ENCODE data around the gene DCTPP1.
A peak's percentile ranks its signal among the peaks of the same experiment; 100 is the strongest.

The DCTPP1 gene

DNA sequence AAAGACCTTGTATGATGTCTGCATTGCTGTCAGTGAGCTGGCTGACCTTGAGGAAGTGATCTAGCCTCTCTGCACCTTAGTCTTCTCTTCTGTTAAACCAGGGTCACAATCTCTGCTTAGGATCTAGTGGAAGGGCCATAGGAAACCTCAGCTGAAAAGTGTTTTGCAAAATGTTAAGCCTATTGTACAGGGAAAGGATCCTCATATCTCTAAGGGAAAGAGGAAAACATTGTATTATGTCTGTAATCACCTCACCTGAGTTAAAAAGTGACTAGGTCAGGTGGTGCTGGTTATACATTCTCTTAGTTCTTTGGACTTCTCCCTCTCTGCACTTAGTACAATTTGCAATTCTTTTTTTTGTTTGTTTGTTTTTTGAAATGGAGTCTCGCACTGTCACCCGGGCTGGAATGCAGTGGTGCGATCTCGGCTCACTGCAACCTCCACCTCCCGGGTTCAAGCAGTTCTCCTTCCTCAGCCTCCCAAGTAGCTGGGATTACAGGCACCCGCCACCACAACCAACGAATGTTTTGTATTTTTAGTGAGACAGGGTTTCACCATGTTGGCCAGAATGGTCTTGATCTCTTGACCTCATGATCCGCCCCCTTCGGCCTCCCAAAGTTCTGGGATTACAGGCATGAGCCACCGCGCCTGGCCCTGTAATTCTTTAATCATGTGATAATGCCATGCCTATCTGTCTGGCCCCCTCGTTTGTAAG lies 17.8 kb upstream of the DCTPP1 start:
- no peak for DNase-seq (ENCODE audit: low spot score)

DNA sequence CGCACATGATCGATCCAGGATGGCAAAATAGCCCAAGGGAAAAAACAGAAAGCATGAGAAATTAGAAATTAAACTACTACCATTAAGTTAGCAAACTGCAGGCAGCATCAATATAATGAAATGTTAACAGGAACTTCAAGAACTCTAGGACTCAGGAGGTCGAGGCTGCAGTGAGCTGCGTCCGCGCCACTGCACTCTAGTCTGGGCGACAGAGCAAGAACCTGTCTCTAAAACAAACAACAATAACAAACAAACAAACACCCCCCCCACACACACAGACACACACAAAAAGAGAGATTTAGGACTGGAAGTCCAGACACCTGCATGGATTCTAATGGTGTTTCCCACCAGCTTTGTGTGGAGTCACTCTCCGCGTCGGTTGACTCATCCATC lies 16.4 kb upstream of the DCTPP1 start:
- no peak for DNase-seq (ENCODE audit: low spot score)

DNA sequence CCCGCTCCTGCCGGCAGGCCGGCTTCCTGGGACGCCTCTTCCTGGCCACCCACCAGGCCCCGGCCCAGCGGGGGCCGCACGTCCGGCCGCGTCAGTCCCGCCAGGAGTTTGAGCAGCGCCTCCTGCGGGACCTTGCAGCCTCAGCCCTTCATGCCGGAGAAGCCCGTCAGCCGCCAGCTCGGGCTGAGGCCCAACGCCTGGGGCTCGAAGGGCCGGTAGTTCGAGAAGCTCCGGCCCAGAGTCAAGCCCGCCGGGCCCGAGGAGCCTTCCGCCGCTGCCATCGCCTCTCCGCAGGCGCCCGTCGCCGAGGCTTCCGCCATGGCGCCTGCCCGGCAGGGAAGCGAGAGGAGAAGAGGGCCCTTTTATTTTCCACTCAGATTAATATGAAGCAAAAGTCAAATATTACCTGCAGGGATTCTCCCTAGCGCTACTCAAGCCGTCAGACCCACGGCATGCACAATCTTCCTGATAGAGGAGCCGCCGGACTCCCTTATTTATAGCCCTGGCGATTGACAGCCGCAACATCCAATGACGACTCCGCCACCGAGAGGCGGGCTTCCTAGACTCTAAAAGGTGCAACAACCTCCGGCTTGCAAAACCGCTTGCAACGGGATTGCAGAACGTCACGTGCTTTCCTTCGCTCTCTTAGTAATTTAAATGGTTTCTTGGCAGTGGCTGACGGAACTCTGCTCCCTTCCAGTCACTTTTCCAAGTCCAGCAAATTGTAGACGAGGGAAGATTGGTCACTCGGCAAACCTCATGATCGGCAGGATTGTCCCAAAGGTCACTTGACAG lies 15.8 kb upstream of the DCTPP1 start, which contains the start of gene SEPHS2:
Gene SEPHS2, minus strand, starts transcription at position 467 of the 795 bp plus-strand sequence. Its CDS starts 147 bp downstream, at position 320.
- peak; percentile 95 for DNase-seq (ENCODE audit: low spot score)

GRCh38 chr16:30445149-30445407 lies 15.2 kb upstream of the DCTPP1 start:
- no peak for DNase-seq (ENCODE audit: low spot score)

GRCh38 chr16:30444231-30445148 lies 14.7 kb upstream of the DCTPP1 start:
- DNase-seq (ENCODE audit: low spot score) = no peak

GRCh38 chr16:30443631-30444030 lies 13.8 kb upstream of the DCTPP1 start:
- no peak for DNase-seq (ENCODE audit: low spot score)

DNA sequence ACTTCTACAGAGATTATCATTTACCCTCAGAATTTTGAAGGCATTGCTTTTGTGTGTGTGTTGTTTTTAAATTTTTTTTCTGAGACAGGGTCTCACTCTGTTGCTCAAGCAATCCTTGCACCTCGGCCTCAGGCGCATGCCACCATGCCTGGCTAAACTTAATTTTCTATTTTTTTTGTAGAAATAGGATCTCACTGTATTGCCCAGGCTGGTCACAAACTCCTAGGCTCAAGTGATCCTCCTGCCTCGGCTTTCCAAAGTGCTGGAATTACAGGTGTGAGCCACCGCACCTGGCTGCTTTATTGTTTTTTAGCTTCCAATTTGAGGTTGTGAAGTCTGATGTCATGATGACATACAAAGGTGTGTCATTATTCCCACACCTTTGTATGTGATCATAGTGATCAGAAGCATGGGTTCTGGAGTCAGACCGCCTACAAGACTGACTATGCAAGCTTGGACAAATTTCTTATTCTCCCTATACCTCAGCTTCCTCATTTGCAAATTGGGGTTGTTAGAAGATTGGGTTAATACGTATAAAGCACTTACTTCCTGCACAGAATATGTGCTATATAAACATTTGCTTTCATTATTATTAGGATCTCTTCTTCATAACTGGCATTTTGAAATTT lies 10.0 kb upstream of the DCTPP1 start:
- no peak for DNase-seq (ENCODE audit: low spot score)

- no peak for DNase-seq (ENCODE audit: low spot score)
Measured at GRCh38 chr16:30438835-30439234, 9.0 kb upstream of the DCTPP1 start.

DNA sequence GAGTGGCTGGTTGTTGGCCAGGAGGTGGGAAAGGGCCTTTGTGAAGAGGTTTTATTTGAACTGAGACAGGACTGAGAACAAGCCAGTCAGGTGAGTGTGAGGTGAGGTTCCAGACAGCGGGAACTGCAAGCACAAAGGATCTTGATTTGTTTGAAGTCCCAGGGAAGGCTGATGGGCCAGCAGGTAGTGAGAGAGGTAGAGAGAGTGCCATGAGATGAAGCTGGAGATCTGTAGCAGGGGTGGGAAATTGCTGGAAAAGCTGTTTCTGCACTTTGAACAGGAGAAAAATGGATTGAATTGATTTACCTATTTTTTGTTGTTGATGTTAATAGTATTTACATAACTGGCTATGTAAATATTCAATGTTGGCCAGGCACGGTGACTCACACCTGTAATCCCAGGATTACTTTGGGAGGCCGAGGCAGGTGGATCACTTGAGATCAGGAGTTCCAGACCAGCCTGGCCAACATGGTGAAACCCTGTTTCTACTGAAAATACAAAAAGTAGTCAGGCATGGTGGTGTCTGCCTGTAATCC lies 7.7 kb upstream of the DCTPP1 start:
- peak; percentile 34 for DNase-seq (ENCODE audit: low spot score)

DNA sequence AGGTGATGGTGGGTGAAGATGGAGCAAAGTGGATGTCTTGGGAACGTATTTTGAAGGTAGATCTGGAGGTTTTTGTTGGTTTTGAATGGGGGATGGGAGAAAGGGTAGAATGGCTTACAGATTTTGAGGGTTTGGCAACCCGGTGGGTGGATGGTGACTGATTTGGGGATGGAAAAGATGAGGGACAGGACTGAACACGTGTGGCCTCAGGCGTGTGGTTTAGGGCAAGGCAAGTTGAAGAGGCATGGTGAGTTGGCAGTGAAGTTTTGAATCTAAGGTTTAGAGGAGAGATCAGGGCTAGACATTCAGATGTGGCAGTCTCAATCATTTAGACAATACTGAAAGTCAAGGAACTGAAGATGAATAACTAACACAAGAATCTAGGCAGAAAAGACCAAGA lies 5.0 kb upstream of the DCTPP1 start:
- DNase-seq (ENCODE audit: low spot score) = no peak

DNA sequence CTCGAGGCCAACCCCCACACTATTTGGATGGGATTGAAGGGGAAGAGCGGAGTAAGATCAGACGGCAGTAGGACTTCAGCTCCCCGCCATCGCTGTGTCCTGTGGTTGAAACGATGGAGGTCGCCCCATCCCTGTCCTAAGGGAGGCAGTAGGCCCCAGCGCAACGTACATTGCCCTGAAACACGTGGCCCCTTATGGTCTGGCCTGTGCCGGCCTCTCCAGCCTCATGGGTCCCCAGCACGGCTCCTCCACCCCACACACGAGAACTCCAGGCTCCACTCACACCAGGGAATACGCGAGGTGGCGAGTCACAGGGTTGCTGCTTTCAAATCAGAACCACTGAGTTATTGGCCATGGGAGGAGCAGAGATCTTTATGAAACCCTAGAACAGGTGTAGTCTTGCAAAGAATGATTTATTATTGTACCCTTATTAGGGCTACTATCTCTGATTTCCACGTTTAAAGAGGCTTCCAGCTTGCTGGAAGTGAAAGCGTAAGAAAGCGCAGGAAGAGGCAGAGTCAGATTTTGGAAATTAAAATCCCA lies 669 bp upstream of the DCTPP1 start:
- DNase-seq (ENCODE audit: low spot score) = no peak

DNA sequence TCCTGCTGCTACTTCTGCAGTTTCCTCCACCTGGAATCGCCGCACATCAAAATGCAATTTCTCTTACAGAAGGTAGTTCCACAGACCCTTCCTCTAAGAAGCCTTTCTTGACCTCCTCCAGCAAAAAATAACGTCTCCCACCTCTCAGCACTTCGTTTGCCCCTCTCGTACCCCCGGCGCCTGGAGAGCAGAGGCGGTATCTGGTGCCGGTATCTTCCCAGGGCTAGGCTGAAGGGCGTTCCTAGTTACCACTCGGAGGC lies 482 bp downstream of the DCTPP1 start:
- DNase-seq (ENCODE audit: low spot score) = peak; percentile 45

GRCh38 chr16:30428055-30428454 lies 1.8 kb downstream of the DCTPP1 start:
- no peak for DNase-seq (ENCODE audit: low spot score)

DNA sequence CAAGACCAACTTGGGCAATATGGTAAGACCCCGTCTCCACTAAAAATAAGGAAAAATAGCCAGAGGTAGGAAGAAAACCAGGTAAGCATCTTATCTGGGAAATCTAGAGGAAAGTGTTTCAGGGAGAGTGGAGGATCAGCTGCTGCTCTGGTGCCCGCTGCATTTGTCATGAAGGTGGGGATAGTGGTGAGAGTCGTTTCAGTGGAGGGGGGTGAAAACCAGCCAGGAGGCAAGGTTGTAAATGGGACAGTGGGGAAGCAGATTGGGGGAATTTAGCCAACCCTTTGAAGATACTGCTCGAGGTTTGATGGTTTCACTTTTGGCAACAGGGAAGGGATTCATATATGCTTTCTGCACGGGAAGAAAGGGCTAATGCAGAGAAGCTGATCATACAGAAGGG lies 8.8 kb downstream of the DCTPP1 start:
- no peak for DNase-seq (ENCODE audit: low spot score)

GRCh38 chr16:30418350-30419181 lies 11.3 kb downstream of the DCTPP1 start:
- DNase-seq (ENCODE audit: low spot score) = peak; percentile 26

- peak; percentile 94 for DNase-seq (ENCODE audit: low spot score)
Measured at GRCh38 chr16:30417529-30418349, 12.1 kb downstream of the DCTPP1 start.

DNA sequence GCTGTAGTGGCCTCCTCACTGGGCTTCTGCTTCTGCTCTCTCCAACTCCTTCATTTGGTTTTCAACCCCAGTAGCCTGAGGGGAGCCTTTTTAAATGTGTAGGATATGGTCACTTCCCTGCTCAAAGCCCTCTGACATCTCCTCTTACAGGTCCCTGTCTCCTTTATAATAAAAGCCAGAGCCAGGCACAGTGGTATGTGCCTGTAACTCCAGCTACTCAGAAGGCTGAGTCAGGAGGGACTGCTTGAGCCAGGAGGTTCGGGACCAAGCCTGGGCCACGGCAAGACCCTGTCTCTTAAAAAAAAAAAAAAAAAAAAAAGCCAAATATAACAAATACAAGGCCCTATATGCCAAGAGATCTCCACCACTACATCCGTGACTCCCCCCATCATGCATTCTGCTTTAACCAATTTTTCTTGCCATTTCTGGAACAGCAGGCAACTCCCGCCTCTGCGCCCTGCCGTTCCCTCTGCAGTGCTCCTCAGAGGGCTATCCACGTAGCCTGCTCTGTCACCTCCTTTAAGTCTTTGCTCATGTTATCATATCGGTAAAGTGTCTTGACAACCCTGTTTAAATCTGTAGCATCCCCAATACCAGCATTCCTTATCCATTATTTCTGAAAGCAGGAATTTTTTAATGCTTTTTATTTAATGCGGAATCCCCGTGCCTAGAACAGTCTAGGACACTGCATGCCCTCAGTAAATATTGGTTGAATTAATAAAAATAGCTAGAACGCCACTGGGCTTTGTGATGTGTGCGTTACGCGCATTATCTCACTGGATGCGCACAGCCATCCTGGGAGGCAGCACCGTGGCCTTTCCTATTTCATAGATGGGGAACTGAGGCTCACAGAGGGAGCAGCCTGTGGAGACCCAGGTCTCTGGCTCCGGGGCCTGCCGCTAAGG lies 13.0 kb downstream of the DCTPP1 start:
- no peak for DNase-seq (ENCODE audit: low spot score)

- no peak for DNase-seq (ENCODE audit: low spot score)
Measured at GRCh38 chr16:30416047-30416603, 13.7 kb downstream of the DCTPP1 start.

DNA sequence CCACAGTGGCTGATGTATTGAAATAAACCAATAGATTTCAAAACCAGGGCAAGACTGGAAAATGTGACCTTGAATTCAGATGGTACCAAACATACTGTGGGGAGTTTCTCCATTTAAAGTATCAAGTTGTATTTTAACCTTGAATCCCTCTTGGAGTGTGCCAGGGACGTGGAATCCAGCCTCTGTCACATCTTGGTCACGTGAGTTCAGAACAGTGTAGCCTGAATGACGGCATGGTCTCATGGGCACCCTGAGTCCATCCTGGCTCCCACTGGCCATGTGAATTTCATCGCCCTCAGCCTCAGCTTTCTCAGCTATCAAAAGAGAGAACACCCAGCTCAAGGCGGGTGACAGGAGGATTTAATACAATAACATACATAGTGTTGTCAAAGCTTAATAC lies 15.7 kb downstream of the DCTPP1 start:
- no peak for DNase-seq (ENCODE audit: low spot score)

Measured in LoVo (cell line).